HUDEP-2 (cell line): ENCODE measurements around the gene CCDC137.

Source experiments
- DNase-seq, 76 experiments: peaks; one replicate each; lab custom pipeline; 2025; ENCODE audit not compliant: unreplicated experiment in 76 of 76; lab: John Stamatoyannopoulos, UW

The CCDC137 gene

DNA sequence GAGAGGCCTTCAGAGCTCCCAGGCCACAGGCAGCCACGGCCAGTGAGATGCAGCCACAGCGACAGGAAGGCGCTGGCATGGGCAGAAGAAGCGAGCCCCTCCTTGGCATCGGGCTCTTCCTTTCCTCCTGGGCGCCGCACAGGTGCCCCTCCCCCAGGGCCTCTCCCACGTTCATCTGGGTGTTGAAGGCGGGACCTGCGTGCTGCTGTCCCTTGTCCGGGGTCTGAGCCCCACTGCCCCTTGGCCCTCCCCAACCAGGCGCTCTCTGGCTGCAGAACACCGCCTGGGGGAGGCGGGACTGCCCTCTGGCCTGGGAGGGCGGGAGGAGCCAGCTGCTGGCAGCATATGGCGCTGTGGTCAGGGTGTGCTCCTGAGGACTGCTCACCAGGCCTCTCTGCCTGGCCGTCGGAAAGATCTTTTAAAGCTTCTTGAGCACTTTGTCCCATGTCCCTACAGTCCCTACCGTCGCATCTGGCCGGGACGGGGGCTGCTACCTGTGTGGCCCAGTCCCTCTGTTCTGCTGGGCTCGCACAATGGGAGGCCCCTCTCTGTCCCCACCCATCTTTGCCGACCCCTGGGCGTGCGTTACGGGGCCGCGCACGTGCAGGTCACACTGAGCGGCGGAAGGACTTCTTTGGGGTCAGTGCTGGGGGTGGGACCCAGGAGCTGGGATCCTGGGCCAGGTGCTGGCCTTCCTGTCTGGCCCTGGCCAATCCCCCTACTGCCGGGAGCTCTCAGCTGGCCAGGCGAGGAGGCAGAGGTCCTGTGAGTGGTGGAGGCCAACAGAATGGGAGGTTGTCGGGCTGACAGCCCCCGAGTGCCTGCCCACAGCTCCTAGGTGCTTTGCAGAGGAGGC, 47.2 kb downstream of the CCDC137 start:
- DNase-seq: peak in 41 of 76 experiments; percentile 7 to 62 (median 28)

DNA sequence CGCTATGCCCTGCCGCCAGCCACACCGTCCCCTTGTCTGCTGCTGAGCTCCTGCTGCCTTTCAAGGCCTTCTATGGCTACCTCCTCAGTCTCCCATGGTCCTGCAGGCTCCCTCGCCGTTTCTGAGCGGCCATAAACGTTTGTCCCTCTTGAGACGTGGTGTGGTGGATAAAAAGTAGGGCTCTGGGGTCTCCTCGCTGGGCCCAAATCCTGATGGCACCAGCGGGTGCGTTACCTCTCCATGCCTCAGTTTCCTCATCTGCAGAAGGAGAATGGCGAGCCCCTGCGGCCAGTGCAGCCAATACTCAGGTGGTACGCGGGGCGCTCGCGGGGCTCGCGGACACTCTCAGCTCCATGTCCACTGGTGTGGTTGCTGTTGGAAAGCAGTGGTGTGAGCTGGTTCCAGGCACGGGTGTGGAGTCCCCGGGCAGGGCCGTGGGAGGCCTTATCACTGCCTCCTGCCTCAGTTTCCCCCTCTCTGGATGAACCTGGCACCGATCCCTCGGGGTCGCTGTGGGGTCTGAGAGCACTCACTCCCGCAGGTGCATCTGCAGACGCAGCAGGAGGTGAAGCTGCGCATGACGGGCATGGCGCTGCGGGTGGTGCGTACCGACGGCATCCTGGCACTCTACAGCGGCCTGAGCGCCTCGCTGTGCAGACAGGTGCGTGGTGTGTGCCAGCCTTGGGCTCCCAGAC, 48.0 kb downstream of the CCDC137 start:
- DNase-seq: no peak

DNA sequence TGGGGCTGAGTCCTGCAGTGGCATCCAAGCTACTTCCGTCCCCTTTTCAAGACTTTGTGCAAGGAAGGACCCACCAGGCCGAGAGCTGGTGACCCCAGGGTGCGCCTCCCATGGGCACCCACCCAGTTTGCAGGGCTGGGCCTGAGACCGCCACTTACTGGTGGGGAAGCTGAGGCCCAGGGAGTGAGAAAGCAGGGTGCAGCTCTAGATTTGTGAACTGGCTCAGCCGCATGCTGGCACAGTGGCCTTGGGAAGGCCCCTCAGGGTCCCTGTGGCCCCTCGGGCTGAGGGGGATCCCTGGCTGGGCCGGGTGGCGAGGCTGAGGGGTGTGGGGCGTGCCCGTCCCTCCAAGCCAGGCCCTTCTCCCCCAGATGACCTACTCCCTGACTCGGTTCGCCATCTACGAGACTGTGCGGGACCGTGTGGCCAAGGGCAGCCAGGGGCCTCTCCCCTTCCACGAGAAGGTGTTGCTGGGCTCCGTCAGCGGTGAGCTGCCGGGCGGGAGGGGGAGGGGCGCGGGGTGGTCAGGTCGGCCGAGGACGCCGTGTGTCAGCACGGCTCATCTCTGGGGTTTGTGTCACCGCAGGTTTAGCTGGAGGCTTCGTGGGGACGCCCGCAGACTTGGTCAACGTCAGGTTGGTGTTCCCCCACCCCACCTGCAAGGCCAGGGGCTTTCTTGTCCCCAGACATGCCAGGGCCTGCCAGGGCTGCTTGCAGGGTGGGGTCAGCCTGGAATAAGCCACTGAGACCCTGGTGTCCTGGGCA, 48.8 kb downstream of the CCDC137 start:
- no peak for DNase-seq

GRCh38 chr17:81715872-81716673, 49.5 kb downstream of the CCDC137 start:
- no peak for DNase-seq

GRCh38 chr17:81716674-81716996, 50.1 kb downstream of the CCDC137 start:
- DNase-seq: no peak

DNA sequence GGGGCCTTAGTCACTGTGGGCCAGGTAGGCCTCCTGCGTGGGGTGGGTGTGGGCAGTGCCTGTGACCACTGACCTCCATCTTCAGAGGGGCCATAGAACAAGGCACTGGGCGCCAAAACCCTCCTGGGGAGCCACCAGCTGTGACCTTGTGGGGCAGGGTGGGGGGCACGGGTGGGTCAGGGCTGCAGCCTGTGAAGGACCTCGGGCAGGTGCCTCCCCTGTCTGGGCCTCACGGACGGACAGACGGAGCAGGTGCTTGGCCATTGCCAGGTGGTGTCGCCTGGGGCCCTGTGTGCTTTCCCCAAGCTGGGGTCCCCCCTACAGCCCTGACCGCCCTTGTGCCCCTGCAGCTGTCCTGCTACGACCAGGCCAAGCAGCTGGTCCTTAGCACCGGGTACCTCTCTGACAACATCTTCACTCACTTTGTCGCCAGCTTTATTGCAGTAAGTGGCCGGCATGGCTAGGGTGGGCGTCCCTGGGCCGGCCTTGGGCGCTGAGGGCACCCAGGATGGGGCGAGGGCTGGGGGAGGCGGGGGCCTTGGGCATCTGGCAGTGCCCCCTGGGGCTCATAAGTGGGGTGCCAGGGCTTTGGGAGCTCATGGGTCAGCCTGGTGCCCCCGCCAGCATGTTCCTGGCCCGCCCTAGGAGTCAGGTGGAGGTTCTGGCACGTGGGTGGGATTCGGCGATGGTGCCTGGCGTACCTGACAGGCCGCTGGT, 50.7 kb downstream of the CCDC137 start:
- no peak for DNase-seq

DNA sequence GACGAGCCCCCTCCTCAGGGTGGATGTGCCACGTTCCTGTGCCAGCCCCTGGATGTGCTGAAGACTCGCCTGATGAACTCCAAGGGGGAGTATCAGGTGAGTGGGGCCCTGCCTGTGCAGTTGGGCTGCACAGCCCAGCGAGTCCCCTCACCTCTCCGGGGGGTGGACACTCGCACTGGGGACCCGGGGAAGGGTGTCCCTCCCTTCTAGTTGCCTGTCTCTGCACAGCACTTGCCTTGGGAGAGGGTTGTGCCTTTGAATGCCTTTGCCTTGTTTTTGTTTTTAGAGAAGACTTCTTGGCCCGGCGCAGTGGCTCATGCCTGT, 51.2 kb downstream of the CCDC137 start:
- no peak for DNase-seq

DNA sequence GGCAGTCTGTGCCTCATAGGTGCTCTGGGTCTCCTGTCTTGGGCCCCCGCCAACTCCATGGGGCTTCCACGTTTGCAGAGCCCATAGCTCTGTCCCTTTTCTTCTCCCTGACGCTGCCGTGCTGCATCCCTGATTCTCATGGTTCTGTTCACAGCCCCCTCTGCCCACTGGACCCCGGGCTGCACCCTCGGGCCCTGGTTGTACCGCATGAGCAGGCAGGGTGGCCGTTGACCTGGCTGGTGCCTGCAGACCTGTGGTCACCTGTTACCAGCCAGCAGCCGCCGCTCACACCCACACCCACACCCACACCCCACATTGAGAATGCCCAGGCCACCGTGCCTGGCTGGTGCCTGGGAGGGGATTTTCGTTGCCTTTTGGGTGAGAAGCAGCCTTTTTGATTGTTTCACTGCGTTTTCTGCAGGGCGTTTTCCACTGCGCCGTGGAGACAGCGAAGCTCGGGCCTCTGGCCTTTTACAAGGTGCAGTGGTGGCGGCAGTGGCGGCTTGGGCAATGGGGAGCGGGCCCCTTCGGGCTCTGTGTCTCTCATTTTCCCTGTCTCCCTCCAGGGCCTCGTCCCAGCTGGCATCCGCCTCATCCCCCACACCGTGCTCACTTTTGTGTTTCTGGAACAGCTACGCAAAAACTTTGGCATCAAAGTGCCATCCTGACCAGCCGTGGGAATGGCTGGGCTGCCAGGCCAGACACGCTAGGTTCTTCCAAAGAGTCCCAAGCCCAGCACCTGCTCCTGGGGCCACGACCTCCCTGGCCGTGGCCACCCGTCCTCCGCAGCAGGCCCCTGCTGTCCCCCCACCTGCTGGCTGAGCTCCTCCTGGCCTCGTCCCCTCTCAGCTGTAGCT, 53.1 kb downstream of the CCDC137 start:
- DNase-seq: no peak

DNA sequence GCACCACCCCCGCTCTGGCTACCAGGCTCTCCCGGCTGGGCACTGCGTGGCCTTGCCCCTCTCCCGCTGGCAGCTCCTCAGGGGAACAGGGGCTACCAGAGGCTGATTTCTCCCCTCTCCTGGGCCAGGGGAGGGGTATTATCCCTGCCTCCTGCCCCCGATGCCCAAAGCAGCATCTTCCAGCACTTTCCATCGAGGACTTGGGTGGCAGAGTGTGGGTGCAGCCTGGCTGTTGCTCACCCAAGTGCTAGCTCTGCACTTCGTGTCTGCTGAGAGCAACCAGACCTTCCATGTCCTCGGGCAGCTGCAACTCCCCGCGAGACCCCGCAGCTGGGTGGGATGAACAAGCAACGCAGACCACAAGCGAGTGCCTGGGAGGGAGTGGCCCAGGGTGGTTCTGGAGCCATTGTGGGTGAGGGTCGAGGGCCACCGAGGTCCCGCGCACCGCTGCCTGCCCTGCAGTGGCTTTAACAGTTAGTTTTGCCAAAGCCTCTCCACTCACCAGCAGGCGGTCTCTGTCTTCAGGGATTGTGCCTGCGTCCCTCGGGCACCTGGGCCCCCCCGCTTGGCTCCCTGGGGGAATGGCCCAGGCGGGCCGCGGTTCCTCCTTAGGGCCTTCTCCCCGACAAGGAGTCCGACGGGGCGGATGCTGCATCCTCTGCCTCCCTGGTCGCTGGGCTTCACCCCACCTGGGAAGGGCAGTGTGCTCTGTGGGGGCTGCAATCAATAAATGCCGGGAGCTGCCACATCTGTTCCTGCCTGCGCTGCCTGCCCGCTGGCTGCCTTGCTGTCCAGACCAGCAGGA, 53.9 kb downstream of the CCDC137 start:
- DNase-seq: no peak

- peak in 55 of 76 experiments; percentile 12 to 71 (median 42) for DNase-seq
Observed at GRCh38 chr17:81722184-81723120, 55.9 kb downstream of the CCDC137 start.
